WTC11 (cell line): Measurements from ENCODE around the gene UNCX. TPM values are rescaled to one million over a fixed set of nuclear protein-coding genes. Genes with fewer than 3 reads are reported as not detected.

Source experiments
- ATAC-seq: fragments of 200-7000 bp; cut with Tn5 transposase; 2 replicates; pipeline ENCODE4 v1.10.0; 2021; ENCODE audit warnings: mild to moderate bottlenecking, moderate library complexity
- CTCF ChIA-PET: fragments of 300-600 bp; sonication (Branson Sonifier 250); formaldehyde crosslinking; loops from one replicate; lab custom pipeline; 2021; ENCODE audit warnings: antibody characterized with exemption; lab: Charles Lee
- POLR2A ChIA-PET: fragments of 350-600 bp; sonication (Branson Sonifier 250); formaldehyde crosslinking; loops from one replicate; lab custom pipeline; 2021; ENCODE audit warnings: antibody characterized with exemption; lab: Charles Lee
- DNase-seq: peaks from one replicate; pipeline ENCODE4 v3.0.0; 2021; ENCODE audit warnings: low spot score
- H3K27ac Mint-ChIP-seq: 2 replicates; pipeline ENCODE4 v1.8.0; 2021; ENCODE audit warnings: mixed read lengths
- H3K27me3 Mint-ChIP-seq: 2 replicates; pipeline ENCODE4 v1.8.0; 2021; ENCODE audit warnings: low read depth, mild to moderate bottlenecking, moderate library complexity, mixed read lengths
- H3K36me3 Mint-ChIP-seq: 2 replicates; pipeline ENCODE4 v1.8.0; 2021; ENCODE audit warnings: mixed read lengths
- H3K4me1 Mint-ChIP-seq: 2 replicates; pipeline ENCODE4 v1.8.0; 2022; ENCODE audit warnings: mixed read lengths
- H3K4me3 Mint-ChIP-seq: 2 replicates; pipeline ENCODE4 v1.8.0; 2021; ENCODE audit warnings: mild to moderate bottlenecking, moderate library complexity, mixed read lengths
- H3K9me3 Mint-ChIP-seq: 2 replicates; pipeline ENCODE4 v1.8.0; 2021; ENCODE audit warnings: mixed read lengths
- ATF2 ChIP-seq: sonication (generic); formaldehyde crosslinking; IDR thresholded peaks from 2 replicates; pipeline ENCODE4 v1.8.1; 2022; ENCODE audit warnings: low read depth, missing genetic modification reagents, borderline replicate concordance
- CTCF ChIP-seq: fragments of 200-600 bp; IDR thresholded peaks from 2 replicates; pipeline ENCODE4 v1.8.0; 2022; ENCODE audit warnings: antibody characterized with exemption
- ERG ChIP-seq: fragments of 250-450 bp; sonication (Bioruptor Pico); IDR thresholded peaks from 2 replicates; pipeline ENCODE4 v1.8.0; 2021; ENCODE audit warnings: mild to moderate bottlenecking
- ETV6 ChIP-seq: sonication (generic); formaldehyde crosslinking; IDR thresholded peaks from 2 replicates; pipeline ENCODE4 v1.8.1; 2022; ENCODE audit warnings: mild to moderate bottlenecking, missing genetic modification reagents
- FOXJ3 ChIP-seq: sonication (generic); formaldehyde crosslinking; IDR thresholded peaks from 2 replicates; pipeline ENCODE4 v1.9.0; 2021; ENCODE audit warnings: missing genetic modification reagents, mild to moderate bottlenecking, borderline replicate concordance
- FOXP1 ChIP-seq: sonication (generic); formaldehyde crosslinking; IDR thresholded peaks from 2 replicates; pipeline ENCODE4 v1.8.0; 2022; ENCODE audit warnings: missing genetic modification reagents, mild to moderate bottlenecking, moderate library complexity, borderline replicate concordance
- FOXP4 ChIP-seq: sonication (generic); formaldehyde crosslinking; IDR thresholded peaks from 2 replicates; pipeline ENCODE4 v1.8.0; 2022; ENCODE audit warnings: mild to moderate bottlenecking, missing genetic modification reagents
- GTF2I ChIP-seq: fragments of 250-450 bp; sonication (Bioruptor Pico); conservative IDR thresholded peaks from 2 replicates; pipeline ENCODE4 v1.4.0; 2021; ENCODE audit warnings: mild to moderate bottlenecking
- IRF2 ChIP-seq: sonication (generic); formaldehyde crosslinking; IDR thresholded peaks from 2 replicates; pipeline ENCODE4 v1.8.0; 2022; ENCODE audit warnings: low read depth, missing genetic modification reagents, borderline replicate concordance
- MXD4 ChIP-seq: fragments of 250-450 bp; sonication (Bioruptor Pico); IDR thresholded peaks from 2 replicates; pipeline ENCODE4 v1.8.0; 2021; ENCODE audit warnings: mild to moderate bottlenecking, moderate library complexity, borderline replicate concordance
- NFE2L1 ChIP-seq: sonication (generic); formaldehyde crosslinking; IDR thresholded peaks from 2 replicates; pipeline ENCODE4 v1.8.1; 2023; ENCODE audit warnings: missing genetic modification reagents
- NR1H2 ChIP-seq: sonication (generic); formaldehyde crosslinking; IDR thresholded peaks from 2 replicates; pipeline ENCODE4 v1.9.0; 2021; ENCODE audit warnings: mild to moderate bottlenecking, moderate library complexity, missing genetic modification reagents
- PRDM15 ChIP-seq: sonication (generic); formaldehyde crosslinking; IDR thresholded peaks from 2 replicates; pipeline ENCODE4 v1.8.0; 2022; ENCODE audit warnings: missing genetic modification reagents
- PREB ChIP-seq: sonication (generic); formaldehyde crosslinking; IDR thresholded peaks from 2 replicates; pipeline ENCODE4 v1.8.1; 2022; ENCODE audit warnings: mild to moderate bottlenecking, missing genetic modification reagents, moderate library complexity, borderline replicate concordance
- SP1 ChIP-seq: sonication (generic); formaldehyde crosslinking; conservative IDR thresholded peaks from 2 replicates; pipeline ENCODE4 v1.8.1; 2022; ENCODE audit warnings: missing genetic modification reagents
- ZNF121 ChIP-seq: sonication (generic); formaldehyde crosslinking; IDR thresholded peaks from 2 replicates; pipeline ENCODE4 v1.8.0; 2023; ENCODE audit warnings: missing genetic modification reagents
- ZNF219 ChIP-seq: sonication (generic); formaldehyde crosslinking; IDR thresholded peaks from 2 replicates; pipeline ENCODE4 v1.8.0; 2023; ENCODE audit warnings: missing genetic modification reagents, mild to moderate bottlenecking, borderline replicate concordance
- ZNF281 ChIP-seq: sonication (generic); formaldehyde crosslinking; IDR thresholded peaks from 2 replicates; pipeline ENCODE4 v1.8.0; 2023; ENCODE audit warnings: mild to moderate bottlenecking, missing genetic modification reagents
- ZNF512 ChIP-seq: sonication (generic); formaldehyde crosslinking; IDR thresholded peaks from 2 replicates; pipeline ENCODE4 v1.8.1; 2022; ENCODE audit warnings: missing genetic modification reagents, borderline replicate concordance
- total RNA-seq: library from RNA; stranded (reverse); gene quantifications from 3 replicates; pipeline ENCODE4 v1.2.3, GENCODE V29; 2021

The UNCX gene
- total RNA-seq, 1 experiment from 2014 or later, result not detected

GRCh38 chr7:1227814-1228544, 4.7 kb upstream of the UNCX start:
- POLR2A ChIA-PET, result interaction anchor here (1.1 to 1.5 kb wide), 3 partner anchors 12 to 252 kb away, joined by 3 to 4 read pairs (median 4); partner anchors contain the start of gene COX19
- CTCF ChIA-PET, result interaction anchor here (0.6 to 3.2 kb wide), 8 partner anchors 10 to 185 kb away, joined by 3 to 13 read pairs (median 6); no protein-coding TSS in a partner anchor
- no peak for TF ChIP-seq FOXJ3 (CRISPR knock-in tag)
- 0 out of 2 replicates have a peak, but pooled peaks have one; percentile 31 for TF ChIP-seq SP1 (CRISPR knock-in tag)
- no peak for TF ChIP-seq NFE2L1 (CRISPR knock-in tag)
- no peak for TF ChIP-seq MXD4 (CRISPR knock-in tag)
- no peak for TF ChIP-seq ATF2 (CRISPR knock-in tag)
- TF ChIP-seq PREB (CRISPR knock-in tag), result no peak
- TF ChIP-seq ERG (CRISPR knock-in tag), result no peak
- TF ChIP-seq FOXP4, result peak; percentile 83; the same call in 1 of the 2 replicates
- TF ChIP-seq ZNF219 (CRISPR knock-in tag), result peak; percentile 76; the same call in 1 of the 2 replicates
- TF ChIP-seq IRF2 (CRISPR knock-in tag), result no peak
- no peak for TF ChIP-seq GTF2I (CRISPR knock-in tag)
- peak; percentile 35; the same call in 1 of the 2 replicates for TF ChIP-seq ZNF121 (CRISPR knock-in tag)
- no peak for TF ChIP-seq CTCF
- no peak for TF ChIP-seq NR1H2
- no peak for TF ChIP-seq PRDM15
- 0 out of 2 replicates have a peak, but pooled peaks have one; percentile 37 for TF ChIP-seq ZNF512 (CRISPR knock-in tag)
- TF ChIP-seq FOXP1, result 0 out of 2 replicates have a peak, but pooled peaks have one; percentile 19
- 0 out of 2 replicates have a peak, but pooled peaks have one; percentile 45 for TF ChIP-seq ZNF281 (CRISPR knock-in tag)
- 0 out of 2 replicates have a peak, but pooled peaks have one; percentile 25 for TF ChIP-seq ETV6

More at GRCh38 chr7:1227814-1228544, 4.7 kb upstream of the UNCX start:
- Mint-ChIP-seq H3K27ac (no peak overlapping the region), H3K27me3 (peaks cover 92% of the 10 kb centered on the region), H3K9me3 (no peaks in the 10 kb centered on the region), H3K36me3 (no peaks in the 10 kb centered on the region), H3K4me3 (peak overlapping the region; percentile 45), H3K4me1 (peaks cover 47% of the 10 kb centered on the region)
- DNase-seq (peak; percentile 83), ATAC-seq (peak; percentile 12)
